ENCODE results near the gene TRAF1. TPM values are rescaled to one million over a fixed set of nuclear protein-coding genes. Genes with fewer than 3 reads are reported as not detected.

The TRAF1 gene
- total and polyA plus RNA-seq, 2 donors (not counting 1 experiment from before 2014, with no cell fraction given): 12.2 to 19.5 TPM

GRCh38 chr9:120917929-120918762 lies 8.4 kb downstream of the TRAF1 start:
- H3K4me3 Mint-ChIP-seq: no peak overlapping the region
- Histone ChIP-seq H4K20me1 (ENCODE audit: control insufficient read depth, insufficient read depth, low read length, poor library complexity, severe bottlenecking) (no peaks in the 10 kb centered on the region), H3K9ac (ENCODE audit: low read length) (no peak overlapping the region), H3K79me2 (ENCODE audit: control insufficient read depth, insufficient read depth, low read length) (peaks cover 6% of the 10 kb centered on the region), H3K27me3 (replicated peaks in 1 of 4; ENCODE audit: control extremely low read depth in 1 of 4, control insufficient read depth in 3 of 4, insufficient read depth in 4 of 4, low read length in 3 of 4) (no peaks in the 10 kb centered on the region), H3K4me1 (ENCODE audit: control insufficient read depth in 2 of 2, insufficient read depth in 2 of 2, low read length in 2 of 2) (peaks cover 14 to 28% of the 10 kb centered on the region in 2 donors), H3K4me2 (replicated peaks; ENCODE audit: low read depth, low read length, poor library complexity, severe bottlenecking) (no peak overlapping the region), H3K27ac (ENCODE audit: low read length in 2 of 2) (no peak overlapping the region), H3K4me3 (ENCODE audit: control extremely low read depth in 1 of 5, extremely low read depth in 1 of 5, insufficient read depth in 1 of 5, low read depth in 2 of 5, low read length in 4 of 5) (no peak overlapping the region), H3K9me3 (ENCODE audit: control extremely low read depth in 1 of 3, control insufficient read depth in 2 of 3, insufficient read depth in 1 of 3, low read length in 2 of 3) (peaks cover 0 to 5% (median 0%) of the 10 kb centered on the region in 3 donors), H2AFZ (ENCODE audit: insufficient read depth, low read depth, low read length, poor library complexity, severe bottlenecking) (no peak overlapping the region), H3K36me3 (replicated peaks in 1 of 2; ENCODE audit: control extremely low read depth in 1 of 2, control insufficient read depth in 1 of 2, extremely low read depth in 1 of 2, insufficient read depth in 2 of 2, low read length in 1 of 2) (peaks cover 0 to 8% of the 10 kb centered on the region in 2 experiments)
- intact Hi-C loops (cut with micrococcal nuclease): no loop called here
- ChIA-PET CTCF (interaction anchor here (0.8 kb wide), 1 partner anchor 32 kb away, joined by 3 read pairs; no protein-coding TSS in a partner anchor), POLR2A (no interaction called here)
- H3K9me3 Mint-ChIP-seq (ENCODE audit: insufficient read depth): no peaks in the 10 kb centered on the region
- no peak for ATAC-seq (ENCODE audit: low read depth)
- 96% methylated on average over 4 of the region's 4 CpGs for WGBS (ENCODE audit: insufficient coverage)
- peak overlapping the region; percentile 10 for H3K27ac Mint-ChIP-seq
- TF ChIP-seq EZH2 (IDR thresholded peaks at IDR 0.05; ENCODE audit: borderline replicate concordance, insufficient read depth, low read depth, low read length, poor library complexity, severe bottlenecking) (no peak), CTCF (IDR thresholded peaks at IDR 0.05) (no peak)
- H3K27me3 Mint-ChIP-seq: no peaks in the 10 kb centered on the region
- peaks cover 38% of the 10 kb centered on the region for H3K4me1 Mint-ChIP-seq
- DNase-seq: no peak

All from B cell (primary cell).